ENCODE results near the gene MADCAM1. TPM values are rescaled to one million over a fixed set of nuclear protein-coding genes. Genes with fewer than 3 reads are reported as not detected.

Gene MADCAM1
- under 0.01 TPM in 1 of 2 replicates, not detected in the other for total RNA-seq

GRCh38 chr19:496112-496665, at the start of gene MADCAM1:
Gene MADCAM1, plus strand, starts transcription at chr19:496486. Its CDS starts 14 bp downstream, at chr19:496500.

GRCh38 chr19:460877-461720, 35.2 kb upstream of the MADCAM1 start, which contains the start of gene SHC2:
Gene SHC2, minus strand, starts transcription at chr19:461033. Its CDS starts 37 bp downstream, at chr19:460996.

GRCh38 chr19:507286-508203, 11.3 kb downstream of the MADCAM1 start, which contains the start of gene TPGS1:
Gene TPGS1, plus strand, starts transcription at chr19:507497. Its CDS starts 10 bp downstream, at chr19:507507.

GRCh38 chr19:531753-532560, 35.7 kb downstream of the MADCAM1 start, which contains the start of gene CDC34:
Gene CDC34, plus strand, starts transcription at chr19:531760. Its CDS starts 172 bp downstream, at chr19:531932.

GRCh38 chr19:543910-544608, 47.8 kb downstream of the MADCAM1 start, which contains the start of gene GZMM:
Gene GZMM, plus strand, starts transcription at chr19:544053. Its CDS starts 19 bp downstream, at chr19:544072.

Other genes starting within 250 kb of the MADCAM1 start
- gene PLPP2, start 205.1 kb upstream of the MADCAM1 start, total RNA-seq: 5.6 and 9.4 TPM in 2 replicates
- gene MIER2, start 151.7 kb upstream of the MADCAM1 start, total RNA-seq: 10.1 and 16.5 TPM in 2 replicates
- under 0.01 TPM in 2 replicates for gene C2CD4C, start 87.3 kb upstream of the MADCAM1 start, total RNA-seq
- gene SHC2, start 35.5 kb upstream of the MADCAM1 start, total RNA-seq: 1.4 TPM in 1 of 2 replicates, not detected in the other
- gene TPGS1, start 11.0 kb downstream of the MADCAM1 start, total RNA-seq: 29.3 and 31.3 TPM in 2 replicates
- gene CDC34, start 35.3 kb downstream of the MADCAM1 start, total RNA-seq: 51.3 and 78.8 TPM in 2 replicates
- 0.28 TPM in 1 of 2 replicates, not detected in the other for gene GZMM, start 47.6 kb downstream of the MADCAM1 start, total RNA-seq
- gene BSG, start 76.1 kb downstream of the MADCAM1 start, total RNA-seq: 181 and 379 TPM in 2 replicates
- gene HCN2, start 93.4 kb downstream of the MADCAM1 start, total RNA-seq: 1.1 and 1.2 TPM in 2 replicates
- 23.7 and 32.0 TPM in 2 replicates for gene POLRMT, start 137.1 kb downstream of the MADCAM1 start, total RNA-seq
- gene FGF22, start 143.4 kb downstream of the MADCAM1 start, total RNA-seq: not detected in 2 replicates
- 22.0 and 32.0 TPM in 2 replicates for gene RNF126, start 166.7 kb downstream of the MADCAM1 start, total RNA-seq
- gene FSTL3, start 179.9 kb downstream of the MADCAM1 start, total RNA-seq: 52.0 and 68.5 TPM in 2 replicates
- not detected in 2 replicates for gene PRSS57, start 199.0 kb downstream of the MADCAM1 start, total RNA-seq
- gene PALM, start 212.4 kb downstream of the MADCAM1 start, total RNA-seq: 3.8 and 13.8 TPM in 2 replicates

All from regular cardiac myocyte (primary cell).